GM23338 (cell line): ENCODE measurements around the gene KIF4A. TPM values are rescaled to one million over a fixed set of nuclear protein-coding genes. Genes with fewer than 3 reads are reported as not detected.
A peak's percentile ranks its signal among the peaks of the same experiment; 100 is the strongest.

Experiments used
- ATAC-seq: fragments of 200-7000 bp; cut with Tn5 transposase; 3 replicates; pipeline ENCODE4 v1.9.1; 2020
- DNase-seq: peaks from one replicate; pipeline ENCODE4 v3.0.0-alpha.2; 2015; ENCODE audit warnings: low spot score
- H2AFZ ChIP-seq: fragments of 200-600 bp; sonication (generic); 2 replicates; pipeline ENCODE4 v1.8.0; 2016; ENCODE audit warnings: antibody characterized with exemption, mild to moderate bottlenecking, moderate library complexity
- H3F3A ChIP-seq: fragments of 200-600 bp; sonication (generic); replicated peaks from 2 replicates; pipeline ENCODE4 v1.8.0; 2017; ENCODE audit warnings: antibody characterized with exemption, mixed run types, low read depth
- H3K27ac ChIP-seq: fragments of 200-600 bp; sonication (generic); 2 replicates; pipeline ENCODE4 v1.6.1; 2016; ENCODE audit warnings: low read depth
- H3K27me3 ChIP-seq: fragments of 200-600 bp; sonication (generic); 2 replicates; pipeline ENCODE4 v1.8.0; 2016; ENCODE audit warnings: mild to moderate bottlenecking, mixed run types, moderate library complexity; ENCODE audit not compliant: insufficient read depth
- H3K36me3 ChIP-seq: fragments of 200-600 bp; sonication (generic); 2 replicates; pipeline ENCODE4 v1.8.0; 2016; ENCODE audit warnings: mild to moderate bottlenecking; ENCODE audit not compliant: insufficient read depth
- H3K4me1 ChIP-seq: fragments of 200-600 bp; sonication (generic); 2 replicates; pipeline ENCODE4 v1.8.0; 2016; ENCODE audit warnings: mild to moderate bottlenecking, moderate library complexity; ENCODE audit not compliant: insufficient read depth
- H3K4me2 ChIP-seq: fragments of 200-600 bp; sonication (generic); 2 replicates; pipeline ENCODE4 v1.7.1; 2017; ENCODE audit warnings: mixed run types
- H3K4me3 ChIP-seq: fragments of 200-600 bp; sonication (generic); 2 replicates; pipeline ENCODE4 v1.6.1; 2016; ENCODE audit warnings: mixed run types
- H3K79me2 ChIP-seq: fragments of 200-600 bp; sonication (generic); replicated peaks from 2 replicates; pipeline ENCODE4 v1.8.0; 2017; ENCODE audit warnings: mild to moderate bottlenecking; ENCODE audit not compliant: insufficient read depth
- H3K9me2 ChIP-seq: fragments of 200-600 bp; sonication (generic); 2 replicates; pipeline ENCODE4 v1.8.0; 2017; ENCODE audit not compliant: insufficient read depth
- H4K20me1 ChIP-seq: fragments of 200-600 bp; sonication (generic); replicated peaks from 2 replicates; pipeline ENCODE4 v1.8.0; 2017; ENCODE audit warnings: mild to moderate bottlenecking; ENCODE audit not compliant: insufficient read depth
- H3K27ac Mint-ChIP-seq: 2 replicates; pipeline ENCODE4 v1.8.0; 2020; ENCODE audit warnings: inconsistent platforms, mild to moderate bottlenecking, moderate library complexity, mixed read lengths
- H3K27me3 Mint-ChIP-seq: 3 replicates; pipeline ENCODE4 v1.8.0; 2022; ENCODE audit warnings: low read depth, mild to moderate bottlenecking, moderate library complexity, mixed read lengths, inconsistent platforms; ENCODE audit not compliant: insufficient read depth, poor library complexity
- H3K36me3 Mint-ChIP-seq: 3 replicates; pipeline ENCODE4 v1.8.0; 2021; ENCODE audit warnings: low read depth, mild to moderate bottlenecking, inconsistent platforms, moderate library complexity, mixed read lengths
- H3K4me1 Mint-ChIP-seq: 3 replicates; pipeline ENCODE4 v1.8.0; 2020; ENCODE audit warnings: mild to moderate bottlenecking, inconsistent platforms, mixed read lengths
- H3K4me3 Mint-ChIP-seq: 3 replicates; pipeline ENCODE4 v1.8.0; 2021; ENCODE audit warnings: moderate library complexity, mild to moderate bottlenecking, inconsistent platforms, mixed read lengths
- H3K9me3 Mint-ChIP-seq: 3 replicates; pipeline ENCODE4 v1.8.0; 2020; ENCODE audit warnings: moderate library complexity, mild to moderate bottlenecking, inconsistent platforms, mixed read lengths
- CREB1 ChIP-seq: fragments of 250-450 bp; sonication (Bioruptor Pico); IDR thresholded peaks from 2 replicates; pipeline ENCODE4 v1.5.0; 2020; ENCODE audit warnings: low read depth, mild to moderate bottlenecking, moderate library complexity
- EZH2 ChIP-seq: fragments of 200-600 bp; sonication (generic); IDR thresholded peaks from one replicate; pipeline ENCODE4 v1.8.0; 2017; ENCODE audit warnings: antibody characterized with exemption, mild to moderate bottlenecking, low read depth; ENCODE audit not compliant: unreplicated experiment
- EZH2phosphoT487 ChIP-seq: fragments of 200-600 bp; sonication (generic); IDR thresholded peaks from one replicate; pipeline ENCODE4 v1.8.1; 2018; ENCODE audit warnings: antibody characterized with exemption; ENCODE audit not compliant: unreplicated experiment
- JUNB ChIP-seq: IDR thresholded peaks from one replicate; pipeline ENCODE4 v1.6.1; 2016; ENCODE audit warnings: antibody characterized with exemption; ENCODE audit not compliant: unreplicated experiment
- NANOG ChIP-seq: IDR thresholded peaks from 2 replicates; pipeline ENCODE4 v1.6.1; 2016; ENCODE audit warnings: antibody characterized with exemption, borderline replicate concordance
- POLR2AphosphoS5 ChIP-seq: IDR thresholded peaks from 2 replicates; pipeline ENCODE4 v1.6.1; 2016; ENCODE audit warnings: antibody characterized with exemption, low read depth
- STAT1 ChIP-seq: IDR thresholded peaks from one replicate; pipeline ENCODE4 v1.6.1; 2016; ENCODE audit warnings: antibody characterized with exemption; ENCODE audit not compliant: unreplicated experiment
- ZNF114 ChIP-seq: fragments of 250-450 bp; sonication (Bioruptor Pico); IDR thresholded peaks from 2 replicates; pipeline ENCODE4 v1.5.0; 2020; ENCODE audit warnings: mild to moderate bottlenecking, moderate library complexity
- ZNF331 ChIP-seq: fragments of 250-450 bp; sonication (Bioruptor Pico); IDR thresholded peaks from 2 replicates; pipeline ENCODE4 v1.5.0; 2020; ENCODE audit warnings: low read depth, mild to moderate bottlenecking, moderate library complexity
- polyA plus RNA-seq: library from polyadenylated mRNA; unstranded; fragments of >200 nt; fragmentation: Nextera tagmentation; extraction: Ambion mirVana; gene quantifications from 2 replicates; pipeline ENCODE4 v1.2.1, GENCODE V29; 2016
- total RNA-seq: library from RNA; depleted of rRNA; stranded (reverse); fragments of >200 nt; shearing (Covaris generic); gene quantifications from 2 replicates; pipeline ENCODE4 v1.2.3, GENCODE V29; 2014
- TF ChIP-seq, protein P1 (sequence below): IDR thresholded peaks from 2 replicates; pipeline ENCODE4 v1.6.1; 2016; ENCODE audit warnings: antibody characterized with exemption
- TF ChIP-seq, protein P2 (sequence below): IDR thresholded peaks from one replicate; pipeline ENCODE4 v1.6.1; 2018; ENCODE audit warnings: antibody characterized with exemption; ENCODE audit not compliant: unreplicated experiment
- TF ChIP-seq, protein P3 (sequence below), 2 experiments: fragments of 200-600 bp in 1 of 2; sonication (generic) in 1 of 2; conservative IDR thresholded peaks; 2 replicates each; pipeline versions ENCODE4 v1.5.1 to v1.6.1; 2016 to 2017; ENCODE audit warnings: antibody characterized with exemption in 2 of 2, low read depth in 2 of 2, mild to moderate bottlenecking in 2 of 2, moderate library complexity in 1 of 2
- TF ChIP-seq, protein P4 (sequence below): fragments of 250-450 bp; sonication (Bioruptor Pico); IDR thresholded peaks from 2 replicates; pipeline ENCODE4 v1.5.0; 2020; ENCODE audit warnings: mild to moderate bottlenecking, moderate library complexity

The KIF4A gene
- total and polyA plus RNA-seq, 2 experiments from 2014 or later, result 21.5 to 27.6 TPM

DNA sequence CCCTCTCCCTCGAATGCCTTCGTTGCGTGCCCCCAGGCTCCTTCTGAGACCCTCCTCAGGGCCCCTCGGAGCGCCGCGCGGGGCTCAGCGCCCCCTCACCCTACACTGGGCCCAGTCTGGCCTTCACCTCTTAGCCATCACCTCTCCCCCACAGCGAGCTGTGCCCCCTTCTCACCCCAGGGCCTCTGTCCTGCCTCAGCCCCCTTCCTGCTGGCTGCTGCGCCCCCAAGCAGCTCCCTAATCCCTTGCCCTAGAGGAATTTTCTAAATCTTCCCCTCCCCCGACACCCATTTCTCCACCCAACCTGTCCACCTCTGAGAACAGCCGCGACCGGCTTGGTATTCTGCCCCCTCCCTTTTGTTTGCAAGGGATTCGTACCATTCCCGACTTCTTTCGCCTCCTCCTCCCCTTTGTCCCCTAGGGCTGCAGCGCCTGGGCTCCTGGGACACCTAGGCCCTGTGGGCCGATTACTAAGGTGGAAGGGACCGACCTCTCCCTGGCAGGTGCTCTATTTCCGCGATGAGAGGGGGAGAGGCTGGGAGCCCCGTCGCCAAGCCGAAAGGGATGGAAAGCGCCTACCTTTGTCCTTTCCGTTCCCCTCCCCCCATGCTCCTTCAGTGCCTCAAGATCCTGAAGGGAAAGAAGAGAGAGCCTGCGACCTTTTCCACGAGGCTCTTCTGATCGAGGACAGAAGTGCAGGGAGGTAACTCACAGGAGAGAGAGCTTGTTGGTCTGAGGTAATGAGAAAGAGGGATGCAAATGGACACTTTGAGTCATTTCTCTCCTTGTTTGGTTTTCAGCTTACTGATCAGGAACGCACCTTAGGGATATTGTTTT, 165.7 kb downstream of the KIF4A start:
- peaks cover 45% of the 10 kb centered on the region for H3K4me1 Mint-ChIP-seq
- peaks cover 54% of the 10 kb centered on the region for H3K79me2 ChIP-seq
- H3K9me2 ChIP-seq, result no peaks in the 10 kb centered on the region
- H3K27me3 ChIP-seq, result no peaks in the 10 kb centered on the region
- H2AFZ ChIP-seq, result no peak overlapping the region
- H3K4me3 Mint-ChIP-seq, result peak overlapping the region; percentile 95
- no peaks in the 10 kb centered on the region for H3F3A ChIP-seq
- peak overlapping the region; percentile 96 for H3K27ac Mint-ChIP-seq
- H3K9me3 Mint-ChIP-seq, result no peaks in the 10 kb centered on the region; the same call in 2 of the 3 replicates
- H3K36me3 Mint-ChIP-seq, result peaks cover 25% of the 10 kb centered on the region
- H3K27ac ChIP-seq, result peak overlapping the region; percentile 95
- no peak for TF ChIP-seq STAT1
- TF ChIP-seq NANOG, result no peak
- no peak for TF ChIP-seq EZH2phosphoT487
- TF ChIP-seq, protein P1, sequence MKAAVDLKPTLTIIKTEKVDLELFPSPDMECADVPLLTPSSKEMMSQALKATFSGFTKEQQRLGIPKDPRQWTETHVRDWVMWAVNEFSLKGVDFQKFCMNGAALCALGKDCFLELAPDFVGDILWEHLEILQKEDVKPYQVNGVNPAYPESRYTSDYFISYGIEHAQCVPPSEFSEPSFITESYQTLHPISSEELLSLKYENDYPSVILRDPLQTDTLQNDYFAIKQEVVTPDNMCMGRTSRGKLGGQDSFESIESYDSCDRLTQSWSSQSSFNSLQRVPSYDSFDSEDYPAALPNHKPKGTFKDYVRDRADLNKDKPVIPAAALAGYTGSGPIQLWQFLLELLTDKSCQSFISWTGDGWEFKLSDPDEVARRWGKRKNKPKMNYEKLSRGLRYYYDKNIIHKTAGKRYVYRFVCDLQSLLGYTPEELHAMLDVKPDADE, result no peak
- TF ChIP-seq ZNF331 (CRISPR knock-in tag), result no peak
- TF ChIP-seq CREB1 (CRISPR knock-in tag), result no peak
- TF ChIP-seq JUNB, result no peak
- TF ChIP-seq, protein P2, sequence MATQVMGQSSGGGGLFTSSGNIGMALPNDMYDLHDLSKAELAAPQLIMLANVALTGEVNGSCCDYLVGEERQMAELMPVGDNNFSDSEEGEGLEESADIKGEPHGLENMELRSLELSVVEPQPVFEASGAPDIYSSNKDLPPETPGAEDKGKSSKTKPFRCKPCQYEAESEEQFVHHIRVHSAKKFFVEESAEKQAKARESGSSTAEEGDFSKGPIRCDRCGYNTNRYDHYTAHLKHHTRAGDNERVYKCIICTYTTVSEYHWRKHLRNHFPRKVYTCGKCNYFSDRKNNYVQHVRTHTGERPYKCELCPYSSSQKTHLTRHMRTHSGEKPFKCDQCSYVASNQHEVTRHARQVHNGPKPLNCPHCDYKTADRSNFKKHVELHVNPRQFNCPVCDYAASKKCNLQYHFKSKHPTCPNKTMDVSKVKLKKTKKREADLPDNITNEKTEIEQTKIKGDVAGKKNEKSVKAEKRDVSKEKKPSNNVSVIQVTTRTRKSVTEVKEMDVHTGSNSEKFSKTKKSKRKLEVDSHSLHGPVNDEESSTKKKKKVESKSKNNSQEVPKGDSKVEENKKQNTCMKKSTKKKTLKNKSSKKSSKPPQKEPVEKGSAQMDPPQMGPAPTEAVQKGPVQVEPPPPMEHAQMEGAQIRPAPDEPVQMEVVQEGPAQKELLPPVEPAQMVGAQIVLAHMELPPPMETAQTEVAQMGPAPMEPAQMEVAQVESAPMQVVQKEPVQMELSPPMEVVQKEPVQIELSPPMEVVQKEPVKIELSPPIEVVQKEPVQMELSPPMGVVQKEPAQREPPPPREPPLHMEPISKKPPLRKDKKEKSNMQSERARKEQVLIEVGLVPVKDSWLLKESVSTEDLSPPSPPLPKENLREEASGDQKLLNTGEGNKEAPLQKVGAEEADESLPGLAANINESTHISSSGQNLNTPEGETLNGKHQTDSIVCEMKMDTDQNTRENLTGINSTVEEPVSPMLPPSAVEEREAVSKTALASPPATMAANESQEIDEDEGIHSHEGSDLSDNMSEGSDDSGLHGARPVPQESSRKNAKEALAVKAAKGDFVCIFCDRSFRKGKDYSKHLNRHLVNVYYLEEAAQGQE, result no peak
- TF ChIP-seq POLR2AphosphoS5, result no peak
- TF ChIP-seq, protein P3, sequence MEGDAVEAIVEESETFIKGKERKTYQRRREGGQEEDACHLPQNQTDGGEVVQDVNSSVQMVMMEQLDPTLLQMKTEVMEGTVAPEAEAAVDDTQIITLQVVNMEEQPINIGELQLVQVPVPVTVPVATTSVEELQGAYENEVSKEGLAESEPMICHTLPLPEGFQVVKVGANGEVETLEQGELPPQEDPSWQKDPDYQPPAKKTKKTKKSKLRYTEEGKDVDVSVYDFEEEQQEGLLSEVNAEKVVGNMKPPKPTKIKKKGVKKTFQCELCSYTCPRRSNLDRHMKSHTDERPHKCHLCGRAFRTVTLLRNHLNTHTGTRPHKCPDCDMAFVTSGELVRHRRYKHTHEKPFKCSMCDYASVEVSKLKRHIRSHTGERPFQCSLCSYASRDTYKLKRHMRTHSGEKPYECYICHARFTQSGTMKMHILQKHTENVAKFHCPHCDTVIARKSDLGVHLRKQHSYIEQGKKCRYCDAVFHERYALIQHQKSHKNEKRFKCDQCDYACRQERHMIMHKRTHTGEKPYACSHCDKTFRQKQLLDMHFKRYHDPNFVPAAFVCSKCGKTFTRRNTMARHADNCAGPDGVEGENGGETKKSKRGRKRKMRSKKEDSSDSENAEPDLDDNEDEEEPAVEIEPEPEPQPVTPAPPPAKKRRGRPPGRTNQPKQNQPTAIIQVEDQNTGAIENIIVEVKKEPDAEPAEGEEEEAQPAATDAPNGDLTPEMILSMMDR (conservative IDR thresholded peaks at IDR 0.05; ENCODE audit: low read depth in 2 of 2), result no peak
- TF ChIP-seq, protein P4, sequence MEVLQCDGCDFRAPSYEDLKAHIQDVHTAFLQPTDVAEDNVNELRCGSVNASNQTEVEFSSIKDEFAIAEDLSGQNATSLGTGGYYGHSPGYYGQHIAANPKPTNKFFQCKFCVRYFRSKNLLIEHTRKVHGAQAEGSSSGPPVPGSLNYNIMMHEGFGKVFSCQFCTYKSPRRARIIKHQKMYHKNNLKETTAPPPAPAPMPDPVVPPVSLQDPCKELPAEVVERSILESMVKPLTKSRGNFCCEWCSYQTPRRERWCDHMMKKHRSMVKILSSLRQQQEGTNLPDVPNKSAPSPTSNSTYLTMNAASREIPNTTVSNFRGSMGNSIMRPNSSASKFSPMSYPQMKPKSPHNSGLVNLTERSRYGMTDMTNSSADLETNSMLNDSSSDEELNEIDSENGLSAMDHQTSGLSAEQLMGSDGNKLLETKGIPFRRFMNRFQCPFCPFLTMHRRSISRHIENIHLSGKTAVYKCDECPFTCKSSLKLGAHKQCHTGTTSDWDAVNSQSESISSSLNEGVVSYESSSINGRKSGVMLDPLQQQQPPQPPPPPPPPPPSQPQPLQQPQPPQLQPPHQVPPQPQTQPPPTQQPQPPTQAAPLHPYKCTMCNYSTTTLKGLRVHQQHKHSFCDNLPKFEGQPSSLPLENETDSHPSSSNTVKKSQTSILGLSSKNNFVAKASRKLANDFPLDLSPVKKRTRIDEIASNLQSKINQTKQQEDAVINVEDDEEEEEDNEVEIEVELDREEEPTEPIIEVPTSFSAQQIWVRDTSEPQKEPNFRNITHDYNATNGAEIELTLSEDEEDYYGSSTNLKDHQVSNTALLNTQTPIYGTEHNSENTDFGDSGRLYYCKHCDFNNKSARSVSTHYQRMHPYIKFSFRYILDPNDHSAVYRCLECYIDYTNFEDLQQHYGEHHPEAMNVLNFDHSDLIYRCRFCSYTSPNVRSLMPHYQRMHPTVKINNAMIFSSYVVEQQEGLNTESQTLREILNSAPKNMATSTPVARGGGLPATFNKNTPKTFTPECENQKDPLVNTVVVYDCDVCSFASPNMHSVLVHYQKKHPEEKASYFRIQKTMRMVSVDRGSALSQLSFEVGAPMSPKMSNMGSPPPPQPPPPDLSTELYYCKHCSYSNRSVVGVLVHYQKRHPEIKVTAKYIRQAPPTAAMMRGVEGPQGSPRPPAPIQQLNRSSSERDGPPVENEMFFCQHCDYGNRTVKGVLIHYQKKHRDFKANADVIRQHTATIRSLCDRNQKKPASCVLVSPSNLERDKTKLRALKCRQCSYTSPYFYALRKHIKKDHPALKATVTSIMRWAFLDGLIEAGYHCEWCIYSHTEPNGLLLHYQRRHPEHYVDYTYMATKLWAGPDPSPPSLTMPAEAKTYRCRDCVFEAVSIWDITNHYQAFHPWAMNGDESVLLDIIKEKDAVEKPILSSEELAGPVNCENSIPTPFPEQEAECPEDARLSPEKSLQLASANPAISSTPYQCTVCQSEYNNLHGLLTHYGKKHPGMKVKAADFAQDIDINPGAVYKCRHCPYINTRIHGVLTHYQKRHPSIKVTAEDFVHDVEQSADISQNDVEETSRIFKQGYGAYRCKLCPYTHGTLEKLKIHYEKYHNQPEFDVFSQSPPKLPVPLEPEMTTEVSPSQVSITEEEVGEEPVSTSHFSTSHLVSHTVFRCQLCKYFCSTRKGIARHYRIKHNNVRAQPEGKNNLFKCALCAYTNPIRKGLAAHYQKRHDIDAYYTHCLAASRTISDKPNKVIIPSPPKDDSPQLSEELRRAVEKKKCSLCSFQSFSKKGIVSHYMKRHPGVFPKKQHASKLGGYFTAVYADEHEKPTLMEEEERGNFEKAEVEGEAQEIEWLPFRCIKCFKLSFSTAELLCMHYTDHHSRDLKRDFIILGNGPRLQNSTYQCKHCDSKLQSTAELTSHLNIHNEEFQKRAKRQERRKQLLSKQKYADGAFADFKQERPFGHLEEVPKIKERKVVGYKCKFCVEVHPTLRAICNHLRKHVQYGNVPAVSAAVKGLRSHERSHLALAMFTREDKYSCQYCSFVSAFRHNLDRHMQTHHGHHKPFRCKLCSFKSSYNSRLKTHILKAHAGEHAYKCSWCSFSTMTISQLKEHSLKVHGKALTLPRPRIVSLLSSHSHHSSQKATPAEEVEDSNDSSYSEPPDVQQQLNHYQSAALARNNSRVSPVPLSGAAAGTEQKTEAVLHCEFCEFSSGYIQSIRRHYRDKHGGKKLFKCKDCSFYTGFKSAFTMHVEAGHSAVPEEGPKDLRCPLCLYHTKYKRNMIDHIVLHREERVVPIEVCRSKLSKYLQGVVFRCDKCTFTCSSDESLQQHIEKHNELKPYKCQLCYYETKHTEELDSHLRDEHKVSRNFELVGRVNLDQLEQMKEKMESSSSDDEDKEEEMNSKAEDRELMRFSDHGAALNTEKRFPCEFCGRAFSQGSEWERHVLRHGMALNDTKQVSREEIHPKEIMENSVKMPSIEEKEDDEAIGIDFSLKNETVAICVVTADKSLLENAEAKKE (CRISPR knock-in tag), result no peak
- TF ChIP-seq EZH2, result no peak
- no peak for TF ChIP-seq ZNF114 (CRISPR knock-in tag)
- peaks cover 7% of the 10 kb centered on the region; the same call in 1 of the 2 replicates for H3K36me3 ChIP-seq
- H3K4me2 ChIP-seq, result peak overlapping the region; percentile 90
- ATAC-seq (peak; percentile 13), DNase-seq (peak; percentile 65)
- H3K4me3 ChIP-seq, result peak overlapping the region; percentile 82
- peaks cover 20% of the 10 kb centered on the region for H4K20me1 ChIP-seq
- peaks cover 6% of the 10 kb centered on the region for H3K27me3 Mint-ChIP-seq
- H3K4me1 ChIP-seq, result peaks cover 17% of the 10 kb centered on the region; the same call in 1 of the 2 replicates
